Posterior cingulate gyrus (tissue), 11 donors: ENCODE results near the gene SUSD5.
"Not testable (repeated sequence)": the region's sequence is repeated elsewhere in the genome, so short reads cannot be mapped to it uniquely, and the experiment has no call there.

Source experiments
- DNase-seq, 10 donors: peaks; one replicate each; pipeline versions ENCODE4 v3.0.0 to v3.0.0-alpha.2; 2020 to 2021; ENCODE audit warnings: mixed read lengths in 3 of 10
- intact Hi-C: fragments of 100-400 bp; cut with DNase I; formaldehyde crosslinking; loops from one replicate; pipeline ENCODE4 v1.15.1; 2023

The SUSD5 gene

DNA sequence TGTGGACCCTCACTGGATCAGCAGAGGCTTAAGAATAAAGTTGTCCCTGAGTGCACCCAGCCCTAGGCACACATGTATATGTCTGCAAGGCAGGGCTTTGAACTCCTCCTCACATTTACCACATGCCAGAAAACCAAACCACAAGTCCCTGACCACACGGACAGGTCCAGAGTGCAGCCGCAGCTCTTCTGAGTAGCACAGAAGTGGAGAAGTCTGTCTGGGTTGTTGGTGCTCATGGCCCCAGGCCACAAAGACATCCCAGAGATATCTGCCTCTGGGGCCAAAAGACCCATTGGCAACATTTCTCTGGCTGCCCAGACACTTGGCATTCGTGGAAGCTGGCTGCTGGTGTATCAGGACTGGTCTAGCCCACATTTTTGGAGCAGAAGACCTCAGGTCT, 17.4 kb downstream of the SUSD5 start:
- no peak for DNase-seq
- intact Hi-C loops = no loop called here

DNA sequence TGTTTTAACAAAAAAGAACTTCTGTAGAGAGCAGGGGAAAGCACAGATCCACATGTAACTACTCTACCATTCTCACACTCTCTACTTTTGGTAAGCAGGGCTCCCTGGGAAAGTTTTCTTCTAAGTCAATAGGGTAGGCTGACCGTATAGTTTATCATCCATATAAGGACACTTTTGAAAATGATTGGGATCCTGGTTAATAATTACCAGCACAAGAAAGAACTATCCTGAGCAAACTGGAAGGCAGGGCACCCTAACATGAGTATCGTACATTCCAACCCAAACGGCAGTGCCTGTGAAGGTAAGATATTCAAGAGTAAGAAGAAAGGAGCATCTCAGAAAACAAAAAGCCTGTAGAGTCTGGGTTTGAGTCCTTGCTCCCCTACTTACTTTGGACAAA, 22.1 kb downstream of the SUSD5 start:
- intact Hi-C loops = no loop called here
- DNase-seq = no peak

DNA sequence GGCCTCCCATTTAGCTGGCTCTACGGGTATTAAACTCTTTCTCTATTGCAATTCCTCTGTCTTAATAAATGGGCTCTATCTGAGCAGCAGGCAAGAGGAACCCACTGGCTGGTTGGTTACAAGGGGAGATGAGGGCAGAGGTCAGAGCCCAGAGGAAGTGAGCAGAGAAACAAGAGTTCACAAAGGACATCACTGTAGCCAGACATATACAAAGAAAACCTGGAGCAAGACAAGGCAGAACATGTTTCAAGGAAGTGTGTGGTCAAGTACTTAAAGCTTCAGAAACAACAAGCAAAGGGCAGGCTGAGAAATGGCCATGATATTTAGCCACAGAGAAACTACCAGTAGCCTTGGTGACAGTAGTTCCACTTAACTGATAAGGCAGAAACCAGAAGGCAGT, 24.3 kb downstream of the SUSD5 start:
- no peak for DNase-seq
- intact Hi-C loops = no loop called here

DNA sequence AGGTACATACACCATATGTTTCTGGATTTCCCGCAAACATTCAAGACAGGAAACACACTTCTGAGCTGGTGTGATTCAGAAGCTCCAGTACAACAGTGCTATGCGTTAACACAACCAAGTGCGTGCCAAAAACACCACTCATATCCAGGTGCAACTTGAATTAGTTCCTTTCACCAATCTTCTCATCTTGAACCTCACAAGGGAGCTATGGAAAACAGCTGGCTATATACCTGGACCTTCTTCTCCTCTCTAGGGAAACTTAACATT, 31.3 kb downstream of the SUSD5 start:
- intact Hi-C loops = no loop called here
- DNase-seq = no peak

DNA sequence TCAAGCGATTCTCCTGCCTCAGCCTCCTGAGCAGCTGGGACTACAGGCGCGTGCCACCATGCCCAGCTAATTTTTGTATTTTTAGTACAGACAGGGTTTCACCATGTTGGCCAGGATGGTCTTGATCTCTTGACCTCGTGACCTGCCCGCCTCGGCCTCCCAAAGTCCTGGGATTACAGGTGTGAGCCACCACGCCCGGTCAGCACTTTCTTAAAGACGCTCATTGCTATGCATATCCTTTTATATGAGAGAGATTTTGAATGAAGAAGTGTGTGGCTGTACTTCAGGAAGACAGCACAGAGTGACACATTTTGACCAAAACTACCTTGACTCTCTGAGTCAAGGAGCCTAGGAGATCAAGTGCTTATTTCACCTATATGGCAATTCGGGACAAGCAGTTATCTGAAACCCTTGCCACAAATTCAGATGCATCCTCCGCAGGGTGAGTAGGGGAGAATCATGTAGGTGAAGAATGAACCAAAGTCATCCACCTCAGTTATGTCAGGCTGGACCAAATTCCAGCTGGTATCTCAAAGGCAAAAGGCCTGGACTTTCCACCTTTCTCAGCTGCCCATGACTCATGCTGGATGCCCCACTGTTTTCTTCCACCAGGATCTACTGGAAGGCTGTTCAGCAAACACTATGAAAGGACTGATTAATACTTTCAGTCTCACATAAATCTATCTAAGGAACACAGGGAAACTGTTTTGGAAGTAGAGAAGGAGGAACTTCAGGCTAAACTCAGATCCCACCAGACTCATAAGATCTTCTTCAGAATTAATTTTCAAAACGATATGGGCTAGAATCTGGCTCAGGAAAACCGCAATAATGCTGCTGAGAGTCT, 31.9 kb downstream of the SUSD5 start:
- DNase-seq = no peak
- intact Hi-C loops = no loop called here

DNA sequence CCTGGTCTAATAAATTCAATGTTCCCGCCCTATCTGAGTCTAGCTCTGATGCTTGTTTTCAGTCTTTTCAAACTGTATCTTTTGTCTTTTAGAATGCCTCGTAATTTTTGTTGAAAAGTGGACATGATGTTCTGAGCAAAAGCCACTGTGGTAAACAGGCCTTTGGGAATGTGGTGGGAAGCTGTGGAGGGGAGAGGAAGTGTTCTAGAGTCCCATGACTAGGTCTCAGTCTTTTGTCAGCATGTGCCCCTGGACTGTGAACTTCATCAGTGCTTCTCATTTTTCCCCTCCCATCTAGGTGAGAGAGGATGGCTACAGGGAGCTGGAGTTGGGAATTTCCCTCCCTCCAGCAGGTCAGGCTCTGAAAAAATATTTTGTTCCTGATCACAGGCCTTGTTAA, 33.7 kb downstream of the SUSD5 start:
- intact Hi-C loops = no loop called here

DNA sequence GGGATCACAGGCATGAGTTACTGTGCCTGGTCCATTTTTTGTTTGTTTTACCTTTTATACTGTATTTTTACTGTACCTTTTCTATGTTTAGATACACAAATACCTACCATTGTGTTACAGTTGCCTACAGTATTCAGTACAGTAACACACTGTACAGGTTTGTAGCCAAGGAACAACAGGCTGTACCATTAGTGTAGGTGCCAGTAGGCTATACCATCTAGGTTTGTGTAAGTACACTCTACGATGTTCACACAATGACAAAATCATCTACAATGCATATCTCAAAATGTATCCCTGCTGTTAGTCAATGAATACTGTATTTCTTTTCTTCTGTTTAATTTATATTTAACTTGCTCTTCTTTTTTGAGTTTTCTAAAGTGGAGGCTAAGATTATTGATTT, 37.0 kb downstream of the SUSD5 start:
- intact Hi-C loops, DNase-seq: not testable (repeated sequence)

More for the DNA sequence above, 33.7 kb downstream of the SUSD5 start:
- no peak for DNase-seq

DNA sequence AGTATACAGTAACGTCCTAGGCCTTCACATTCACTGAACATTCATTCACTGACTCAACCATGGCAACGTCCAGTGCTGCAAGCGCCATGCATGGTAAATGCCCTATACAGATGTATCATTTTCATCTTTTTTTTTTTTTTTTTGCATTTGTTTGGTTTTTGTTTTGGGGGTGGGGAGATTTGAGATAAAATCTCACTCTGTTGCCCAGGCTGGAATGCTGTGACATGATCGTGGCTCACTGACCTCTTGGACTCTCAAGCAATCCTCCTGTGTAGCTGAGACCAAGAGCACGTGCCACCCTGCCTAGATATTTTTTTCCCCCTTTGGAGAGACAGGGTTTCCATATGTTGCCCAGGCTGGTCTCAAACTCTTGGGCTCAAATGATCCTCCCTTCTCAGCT, 37.4 kb downstream of the SUSD5 start:
- intact Hi-C loops = no loop called here
- DNase-seq = no peak

DNA sequence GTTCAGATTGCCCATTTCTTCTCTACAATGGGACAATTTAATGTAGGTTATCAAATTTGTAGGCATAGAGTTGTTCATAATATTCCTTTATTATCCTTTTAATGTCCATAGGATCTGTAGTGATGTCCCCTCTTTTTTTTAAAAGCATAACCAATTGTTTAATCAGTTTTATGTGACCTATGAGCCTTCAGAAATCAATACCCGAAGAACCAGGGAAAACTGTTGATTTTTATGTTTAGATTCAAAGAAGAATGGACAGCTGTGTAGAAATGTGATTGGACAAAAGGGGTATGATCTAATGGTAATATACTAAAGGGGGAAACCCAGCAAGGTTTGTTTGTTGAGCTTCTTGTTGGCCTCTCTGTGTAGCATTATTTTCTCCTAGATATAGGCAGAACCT, 39.5 kb downstream of the SUSD5 start:
- DNase-seq = no peak
- intact Hi-C loops = no loop called here

DNA sequence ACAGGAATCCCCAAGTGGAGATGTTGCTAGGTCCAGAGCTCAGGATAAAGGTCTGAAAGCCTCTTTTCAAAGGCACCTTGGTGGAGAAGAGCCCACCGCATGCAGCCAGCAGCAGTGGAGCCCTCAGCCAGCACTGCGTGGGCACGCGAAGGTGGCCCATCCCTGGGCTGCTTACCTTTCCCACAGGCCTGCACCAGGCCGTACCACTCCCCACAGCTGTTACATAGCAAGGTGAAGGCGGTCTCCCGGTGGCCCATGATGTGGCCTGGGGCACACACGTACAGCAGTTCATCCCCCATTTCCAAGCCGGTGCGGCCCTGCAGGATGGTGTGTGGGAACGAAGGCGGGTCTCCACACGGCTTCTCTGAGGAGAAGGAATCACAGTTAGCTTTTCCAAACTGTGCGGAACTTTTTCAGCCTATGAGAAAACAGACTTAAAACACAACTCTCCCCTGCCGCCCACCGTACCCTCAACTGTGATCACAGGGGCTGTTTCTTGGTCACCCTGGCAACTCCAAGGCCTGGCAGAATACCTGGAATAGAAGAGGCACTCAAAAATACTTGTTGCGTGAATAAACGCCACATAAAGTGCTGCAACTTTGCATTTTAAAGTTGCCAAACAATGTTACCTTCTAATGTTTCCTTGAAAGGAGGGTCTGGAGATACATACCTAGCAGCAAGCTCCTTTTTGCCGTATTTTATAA, 43.7 kb downstream of the SUSD5 start:
- DNase-seq = no peak
- intact Hi-C loops = no loop called here

DNA sequence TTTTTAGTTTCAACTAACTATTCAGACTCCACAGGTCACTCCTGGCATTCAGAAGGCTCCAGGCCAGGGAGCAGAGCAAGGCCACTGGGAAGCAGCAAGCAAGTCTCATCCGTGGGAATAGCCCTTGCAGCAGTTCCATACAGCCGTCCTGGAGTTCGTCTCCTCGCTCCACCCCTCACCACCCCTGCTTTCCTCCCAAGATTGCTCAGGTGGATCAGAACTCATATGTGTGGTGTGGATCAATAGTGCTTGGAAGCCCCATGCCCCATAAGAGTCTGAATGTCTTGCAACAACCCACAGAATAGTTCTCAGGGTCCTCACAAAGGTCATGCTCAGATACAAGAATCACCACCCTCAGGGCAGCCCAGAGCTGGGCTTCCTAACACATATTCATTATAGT, 44.5 kb downstream of the SUSD5 start:
- intact Hi-C loops = no loop called here
- no peak for DNase-seq

DNA sequence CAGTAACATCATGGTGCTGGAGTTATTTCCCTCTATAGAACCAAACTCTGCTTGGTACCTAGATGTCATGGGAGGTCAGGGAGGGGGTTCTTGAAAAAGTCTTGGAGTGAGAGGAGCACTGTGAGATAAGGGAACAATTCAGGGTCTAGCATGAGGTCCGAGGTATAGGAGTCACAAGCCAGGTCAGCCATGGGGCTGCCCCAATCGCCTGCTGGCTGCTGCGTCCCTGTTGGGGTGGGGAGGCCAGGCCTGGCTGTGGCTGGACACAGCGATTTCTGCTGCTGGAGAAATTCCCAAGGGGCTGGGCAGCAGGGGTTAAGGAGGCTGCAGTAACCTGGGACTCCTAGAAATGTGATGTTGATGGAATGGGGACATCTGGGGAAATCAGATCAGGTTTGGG, 44.9 kb downstream of the SUSD5 start:
- no peak for DNase-seq
- intact Hi-C loops = no loop called here

DNA sequence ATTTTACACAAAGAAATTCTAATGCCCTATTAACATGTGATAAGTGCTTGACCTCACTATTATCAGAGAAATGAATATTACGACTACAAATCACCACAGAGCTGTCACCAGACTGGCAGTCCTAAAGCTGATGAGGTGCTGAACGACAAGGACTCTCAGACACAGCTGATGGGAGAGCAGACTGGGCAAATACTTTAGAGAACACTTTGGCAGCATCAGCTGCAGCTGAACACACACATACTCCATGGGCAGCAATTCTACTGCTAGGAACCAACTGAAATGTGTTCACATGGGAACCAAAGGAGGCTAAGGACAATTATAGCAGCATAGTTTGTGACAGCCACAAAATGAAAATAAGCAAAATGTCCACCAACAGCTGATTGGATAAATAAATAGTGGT, 45.5 kb downstream of the SUSD5 start:
- DNase-seq = no peak
- intact Hi-C loops = no loop called here

DNA sequence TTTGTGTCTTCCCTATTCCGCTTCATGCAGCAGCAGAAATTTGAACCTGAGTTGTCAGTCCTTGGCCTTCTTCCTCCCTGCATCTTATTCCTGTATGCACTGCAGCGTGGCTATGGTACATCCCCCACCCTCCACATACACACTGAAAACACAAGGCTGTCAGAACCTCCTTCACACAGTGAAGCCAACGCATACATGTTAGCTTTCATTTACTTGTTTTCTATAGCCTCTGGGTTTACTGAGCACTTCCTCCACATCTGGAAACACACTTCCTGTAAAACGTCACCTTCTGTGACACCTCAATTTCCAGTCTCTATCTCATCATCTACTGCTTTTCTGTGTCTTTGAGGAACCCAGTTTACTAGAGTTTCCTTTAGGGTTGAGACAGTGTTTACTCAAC, 47.0 kb downstream of the SUSD5 start:
- intact Hi-C loops = no loop called here
- DNase-seq = no peak

DNA sequence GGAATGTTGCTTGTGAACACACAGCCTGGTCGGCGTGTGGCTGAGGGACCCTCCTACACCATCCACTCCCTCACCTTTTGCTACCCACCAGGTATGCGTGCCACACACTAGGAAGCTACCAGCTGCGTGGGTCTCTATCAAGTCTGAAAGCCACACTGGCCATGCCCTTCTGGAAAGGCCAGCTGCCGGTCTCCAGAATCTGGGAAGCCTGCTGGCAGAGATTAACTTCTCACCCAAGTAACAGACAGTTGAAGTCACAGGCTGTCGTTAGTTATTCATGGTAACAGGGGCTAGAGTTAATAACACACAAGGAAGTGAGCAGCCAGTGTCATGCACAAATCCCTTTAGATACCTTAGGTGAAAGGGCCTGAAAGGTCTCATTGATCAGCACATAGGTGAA, 48.1 kb downstream of the SUSD5 start:
- intact Hi-C loops = no loop called here

DNA sequence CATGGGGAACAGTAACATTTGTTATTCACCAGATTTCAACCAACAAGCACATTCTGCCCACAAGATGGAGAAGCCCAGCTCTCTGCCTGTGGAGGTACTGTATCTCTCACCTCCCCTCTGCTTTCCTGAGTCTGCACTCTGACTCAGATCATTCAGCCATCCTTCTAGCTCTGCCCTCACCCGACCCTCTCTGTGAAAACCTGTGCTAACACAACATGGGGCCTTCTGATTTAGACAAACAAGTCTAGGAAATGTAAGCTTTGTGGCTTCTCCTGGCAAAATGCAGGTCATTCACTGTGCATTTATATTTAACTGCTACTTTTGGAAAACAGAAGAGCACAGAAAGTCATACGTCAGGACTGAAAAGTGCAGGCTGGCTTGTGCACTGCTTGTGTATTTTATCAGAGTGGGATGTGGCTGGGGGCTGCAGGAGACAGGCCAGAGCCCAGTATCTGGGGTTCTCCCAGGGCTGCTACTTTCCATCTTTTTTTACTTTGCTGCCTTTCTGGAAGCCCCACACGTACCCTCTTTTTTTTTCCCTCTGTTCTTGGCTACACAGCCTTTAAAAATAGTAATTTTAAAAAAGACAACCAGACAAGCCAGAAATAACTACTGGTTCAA, 50.8 kb downstream of the SUSD5 start:
- intact Hi-C loops = no loop called here
- DNase-seq = no peak

More for the DNA sequence above, 48.1 kb downstream of the SUSD5 start:
- no peak for DNase-seq

DNA sequence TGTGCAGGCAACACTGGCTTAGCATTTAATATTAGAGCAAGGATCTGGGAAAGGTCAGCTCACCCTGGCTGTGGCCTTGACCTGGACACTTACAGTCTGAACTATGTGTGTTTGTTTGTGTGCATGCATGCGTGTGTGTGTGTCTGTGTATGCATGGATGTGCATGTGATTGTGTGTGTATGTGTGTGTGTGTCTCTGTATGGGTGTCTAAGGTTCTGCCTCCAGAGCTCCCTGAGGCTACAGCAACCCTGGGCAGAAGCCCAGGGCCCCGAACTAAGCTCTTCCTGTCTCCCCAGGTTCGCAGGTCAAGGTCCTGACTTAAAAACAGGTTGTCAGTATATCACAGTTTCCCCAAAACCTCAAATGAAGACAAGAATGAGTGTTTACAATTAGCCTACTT, 51.3 kb downstream of the SUSD5 start:
- intact Hi-C loops = no loop called here
- DNase-seq = no peak

DNA sequence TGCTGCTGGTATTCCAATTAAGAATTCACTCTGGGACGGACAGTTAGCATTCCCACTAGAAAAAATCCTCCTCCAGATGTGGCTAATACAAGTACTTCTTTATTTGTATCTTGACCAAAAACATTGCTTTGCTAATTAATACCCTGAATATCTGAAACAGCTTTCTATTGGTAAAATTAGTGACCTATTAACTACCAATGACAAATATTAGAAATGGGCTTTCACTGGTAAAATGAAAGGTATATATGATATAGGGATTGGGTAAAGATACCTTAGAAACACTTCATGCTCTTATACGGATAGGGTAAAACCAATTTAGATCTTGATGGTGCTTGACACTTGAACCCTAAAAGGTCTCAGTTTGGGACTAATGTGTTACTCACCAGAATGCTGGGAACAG, 52.5 kb downstream of the SUSD5 start:
- DNase-seq = no peak
- intact Hi-C loops = no loop called here

DNA sequence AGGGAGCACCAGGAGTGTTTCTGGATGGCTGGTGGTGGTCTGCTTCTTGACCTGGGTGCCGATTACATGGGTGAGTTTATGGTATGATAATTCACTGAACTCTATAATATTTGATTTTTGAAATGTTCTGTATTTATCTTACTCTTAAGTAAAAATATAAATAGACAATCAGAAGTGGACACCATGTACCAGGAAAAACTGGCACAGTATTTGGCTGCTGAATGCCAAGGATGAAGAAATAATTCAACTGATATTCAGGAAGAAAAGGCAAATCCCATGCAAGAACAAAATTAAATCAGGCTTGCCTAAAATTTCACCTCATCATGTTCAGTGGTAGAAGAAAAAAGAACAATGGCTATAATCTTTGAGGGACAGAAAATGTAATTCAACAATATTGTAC, 53.2 kb downstream of the SUSD5 start:
- DNase-seq = no peak
- intact Hi-C loops = no loop called here

DNA sequence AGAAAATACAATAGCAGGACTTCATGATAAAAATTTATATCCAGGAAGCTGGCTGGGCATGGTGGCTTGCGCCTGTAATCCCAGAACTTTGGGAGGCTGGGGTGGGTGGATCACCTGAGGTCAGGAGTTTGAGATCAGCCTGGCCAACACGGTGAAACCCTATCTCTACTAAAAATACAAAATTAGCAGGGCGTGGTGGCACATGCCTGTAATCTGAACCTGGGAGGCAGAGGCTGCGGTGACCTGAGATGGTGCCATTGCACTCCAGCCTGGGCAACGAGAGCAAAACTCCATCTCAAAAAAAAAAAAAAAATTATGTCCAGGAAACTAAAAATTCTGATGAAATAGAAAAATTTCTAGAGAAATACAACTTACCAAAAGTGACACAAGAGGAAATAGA, 56.0 kb downstream of the SUSD5 start:
- intact Hi-C loops, DNase-seq: not testable (repeated sequence)

DNA sequence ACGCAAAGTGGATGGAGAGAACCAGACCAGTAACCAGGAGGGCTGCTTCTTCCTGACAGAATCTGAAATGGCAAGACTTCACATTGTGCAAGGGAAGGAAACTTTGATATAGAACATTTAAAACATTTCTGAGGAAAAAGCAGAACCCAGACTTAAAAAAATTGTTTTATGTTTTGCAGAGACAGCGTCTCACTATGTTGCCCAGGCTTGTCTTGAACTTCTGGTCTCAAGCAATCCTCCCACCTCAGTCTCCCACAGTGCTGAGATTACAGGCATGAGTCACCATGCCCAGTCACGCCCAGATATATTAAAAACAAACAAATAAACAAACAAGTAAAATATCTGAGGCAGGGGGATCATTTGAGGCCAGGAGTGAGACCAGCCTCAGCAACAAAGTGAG, 58.6 kb downstream of the SUSD5 start:
- intact Hi-C loops = no loop called here

DNA sequence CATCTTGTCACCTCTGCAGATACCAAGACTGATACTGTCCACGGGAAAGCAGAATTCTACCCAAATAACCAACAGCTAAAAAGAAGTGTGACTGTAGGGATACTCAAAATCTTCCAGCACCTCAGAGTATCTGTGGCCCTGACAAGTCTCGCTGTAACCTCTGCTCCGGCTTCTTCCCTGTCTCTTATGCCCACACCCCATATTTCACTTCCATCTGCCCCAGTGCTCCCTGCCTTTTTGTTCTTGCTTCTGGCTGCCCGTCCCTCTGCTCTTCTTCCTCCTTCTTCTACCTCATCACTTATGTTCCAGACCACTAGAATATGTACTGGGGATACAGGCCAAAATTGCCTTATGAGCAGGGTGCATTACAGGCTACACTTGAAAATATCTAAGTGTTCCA, 59.4 kb downstream of the SUSD5 start:
- intact Hi-C loops = no loop called here
- DNase-seq = no peak

More for the DNA sequence above, 58.6 kb downstream of the SUSD5 start:
- DNase-seq = no peak
